ENCODE results near the gene PAFAH1B2.

GRCh38 chr11:117187428-117187798 is 43.3 kb downstream of the PAFAH1B2 start:
- TF ChIP-seq CTCF (IDR thresholded peaks at IDR 0.05; ENCODE audit: insufficient read depth, low read length, poor library complexity, severe bottlenecking) = no peak
- no peak for TF ChIP-seq EZH2phosphoT487 (conservative IDR thresholded peaks at IDR 0.05; ENCODE audit: low read length)

Measured in SU-DHL-6 (cell line).